GM15510 (cell line): Measurements from ENCODE around the gene VTN.

Source experiments
- POLR2A ChIP-seq: IDR thresholded peaks from 3 replicates; pipeline ENCODE4 v1.6.1; 2011; ENCODE audit warnings: borderline replicate concordance; ENCODE audit not compliant: insufficient read length; ENCODE audit errors: extremely low read depth

VTN gene

GRCh38 chr17:28330671-28331070 is 39.4 kb downstream of the VTN start:
- TF ChIP-seq POLR2A: no peak

- TF ChIP-seq POLR2A: no peak
Observed at GRCh38 chr17:28328325-28328724, 41.8 kb downstream of the VTN start.

- TF ChIP-seq POLR2A: no peak
Observed at GRCh38 chr17:28327709-28328108, 42.4 kb downstream of the VTN start.

- TF ChIP-seq POLR2A: no peak
Observed at GRCh38 chr17:28327031-28327607, 43.0 kb downstream of the VTN start.

- TF ChIP-seq POLR2A: no peak
Observed at GRCh38 chr17:28326114-28326513, 44.0 kb downstream of the VTN start.

- no peak for TF ChIP-seq POLR2A
Observed at GRCh38 chr17:28325211-28325610, 44.9 kb downstream of the VTN start.

GRCh38 chr17:28324781-28325180 is 45.3 kb downstream of the VTN start:
- no peak for TF ChIP-seq POLR2A

- TF ChIP-seq POLR2A: no peak
Observed at GRCh38 chr17:28324267-28324745, 45.8 kb downstream of the VTN start.

- TF ChIP-seq POLR2A: no peak
Observed at GRCh38 chr17:28320215-28321061, 49.7 kb downstream of the VTN start.

GRCh38 chr17:28319598-28319935 is 50.5 kb downstream of the VTN start:
- TF ChIP-seq POLR2A: no peak

- TF ChIP-seq POLR2A: peak; percentile 70
Observed at GRCh38 chr17:28318759-28319597, 51.1 kb downstream of the VTN start, which contains the start of gene TMEM97. Gene TMEM97, plus strand, starts transcription at chr17:28319200. Its CDS starts 40 bp downstream, at chr17:28319240.

- no peak for TF ChIP-seq POLR2A
Observed at GRCh38 chr17:28317966-28318758, 51.9 kb downstream of the VTN start.
